Ascending aorta (tissue), 2 donors: ENCODE data around the gene GPR153. TPM values are rescaled to one million over a fixed set of nuclear protein-coding genes. Genes with fewer than 3 reads are reported as not detected.

ENCODE experiments used
- DNase-seq, 2 donors: peaks; one replicate each; pipeline ENCODE4 v3.0.0-alpha.2; 2019; ENCODE audit warnings: low spot score in 2 of 2
- H3K27ac ChIP-seq, 2 donors: fragments of 200-600 bp; sonication (generic); one replicate each; pipeline ENCODE4 v1.5.1; 2016 to 2017; ENCODE audit warnings: mild to moderate bottlenecking in 1 of 2
- H3K27me3 ChIP-seq: fragments of 200-600 bp; sonication (generic); one replicate; pipeline ENCODE4 v1.5.1; 2017
- H3K36me3 ChIP-seq, 2 donors: fragments of 200-600 bp; sonication (generic); one replicate each; pipeline ENCODE4 v1.5.1; 2016
- H3K4me1 ChIP-seq, 2 donors: fragments of 200-600 bp; sonication (generic); one replicate each; pipeline ENCODE4 v1.5.1; 2016 to 2017; ENCODE audit warnings: mild to moderate bottlenecking in 1 of 2
- H3K4me3 ChIP-seq, 2 donors: fragments of 200-600 bp; sonication (generic); one replicate each; pipeline ENCODE4 v1.5.1; 2016 to 2017; ENCODE audit warnings: mild to moderate bottlenecking in 1 of 2
- H3K9me3 ChIP-seq, 2 donors: fragments of 200-600 bp; sonication (generic); one replicate each; pipeline ENCODE4 v1.5.1; 2016
- CTCF ChIP-seq, 3 experiments: fragments of 200-600 bp in 2 of 3; fragments of 450-650 bp in 1 of 3; sonication (generic) in 2 of 3; IDR thresholded peaks; one replicate each; pipeline ENCODE4 v1.5.1; 2016 to 2019; ENCODE audit warnings: antibody characterized with exemption in 3 of 3, mild to moderate bottlenecking in 1 of 3, moderate library complexity in 1 of 3
- intact Hi-C: fragments of 100-400 bp; cut with DNase I; formaldehyde crosslinking; loops from one replicate; pipeline ENCODE4 v1.15.1; 2023
- total RNA-seq: library from RNA; depleted of rRNA; stranded (reverse); fragments of >200 nt; gene quantifications from one replicate; pipeline ENCODE4 v1.1.0, GENCODE V29; 2016

The GPR153 gene
- total RNA-seq, 1 donor from 2014 or later = 24.3 TPM

- Histone ChIP-seq H3K36me3 (no peaks in the 10 kb centered on the region), H3K4me3 (no peak overlapping the region), H3K27ac (no peak overlapping the region), H3K9me3 (no peaks in the 10 kb centered on the region), H3K27me3 (no peaks in the 10 kb centered on the region), H3K4me1 (peaks cover 0 to 11% of the 10 kb centered on the region in 2 donors)
- no peak for TF ChIP-seq CTCF (IDR thresholded peaks at IDR 0.05)
- intact Hi-C loops = no loop called here
- DNase-seq = no peak
Measured at GRCh38 chr1:6274102-6274501, 13.2 kb upstream of the GPR153 start.

- DNase-seq = no peak
- Histone ChIP-seq H3K4me1 (peaks cover 0 to 11% of the 10 kb centered on the region in 2 donors), H3K27ac (no peak overlapping the region), H3K27me3 (no peaks in the 10 kb centered on the region), H3K9me3 (no peaks in the 10 kb centered on the region), H3K36me3 (no peaks in the 10 kb centered on the region), H3K4me3 (no peak overlapping the region)
- no peak for TF ChIP-seq CTCF (IDR thresholded peaks at IDR 0.05)
- intact Hi-C loops = no loop called here
Measured at GRCh38 chr1:6273380-6273891, 12.5 kb upstream of the GPR153 start.

DNA sequence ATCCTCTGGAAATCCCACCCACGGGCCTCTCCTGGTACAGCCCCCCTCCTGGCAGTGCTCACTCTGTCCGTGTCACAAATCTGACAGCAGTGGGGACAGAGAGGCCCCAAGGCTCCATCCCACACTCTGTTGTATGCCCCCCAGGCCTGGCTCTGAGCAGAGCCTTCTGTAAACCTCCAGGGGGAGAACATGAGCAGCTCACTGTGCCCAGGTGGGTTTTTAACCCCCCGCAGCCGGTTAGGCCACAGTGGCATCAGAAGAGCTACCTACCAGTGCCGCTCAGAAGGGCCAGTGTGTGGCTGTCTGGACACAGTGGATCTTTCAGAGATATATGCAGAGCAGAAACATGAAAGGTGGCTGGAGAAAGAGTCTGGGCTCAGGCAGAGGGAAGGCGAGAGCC is 12.0 kb upstream of the GPR153 start:
- intact Hi-C loops = no loop called here
- no peaks in the 10 kb centered on the region for H3K36me3 ChIP-seq
- no peaks in the 10 kb centered on the region for H3K27me3 ChIP-seq
- H3K9me3 ChIP-seq = no peaks in the 10 kb centered on the region
- no peak for DNase-seq
- H3K4me3 ChIP-seq = no peak overlapping the region
- H3K4me1 ChIP-seq = peaks cover 0 to 11% of the 10 kb centered on the region in 2 donors
- no peak overlapping the region for H3K27ac ChIP-seq
- TF ChIP-seq CTCF (IDR thresholded peaks at IDR 0.05) = no peak

DNA sequence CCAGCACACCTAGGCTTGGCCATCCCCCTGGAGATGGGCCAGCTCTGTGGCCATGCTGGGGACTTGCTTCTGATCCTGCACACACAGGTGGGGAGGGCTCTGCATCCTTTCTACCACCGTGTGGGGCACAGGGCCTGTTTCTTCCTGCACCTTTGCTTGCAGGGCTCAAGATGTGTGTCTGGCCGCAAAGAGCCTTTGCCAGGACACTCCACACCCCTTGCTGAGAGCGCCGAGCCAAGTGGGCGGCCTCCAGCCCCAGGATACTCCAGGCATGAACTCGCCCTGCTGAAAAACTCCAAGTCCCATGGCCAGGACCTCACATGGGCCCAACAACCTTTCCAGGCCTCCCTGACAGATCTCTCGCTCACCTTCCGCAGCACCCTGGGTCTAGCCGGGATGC is 11.6 kb upstream of the GPR153 start:
- TF ChIP-seq CTCF (IDR thresholded peaks at IDR 0.05) = no peak
- DNase-seq = no peak
- no peaks in the 10 kb centered on the region for H3K9me3 ChIP-seq
- no peak overlapping the region for H3K27ac ChIP-seq
- intact Hi-C loops = no loop called here
- no peaks in the 10 kb centered on the region for H3K27me3 ChIP-seq
- H3K4me3 ChIP-seq = no peak overlapping the region
- H3K4me1 ChIP-seq = peaks cover 0 to 11% of the 10 kb centered on the region in 2 donors
- H3K36me3 ChIP-seq = no peaks in the 10 kb centered on the region

DNA sequence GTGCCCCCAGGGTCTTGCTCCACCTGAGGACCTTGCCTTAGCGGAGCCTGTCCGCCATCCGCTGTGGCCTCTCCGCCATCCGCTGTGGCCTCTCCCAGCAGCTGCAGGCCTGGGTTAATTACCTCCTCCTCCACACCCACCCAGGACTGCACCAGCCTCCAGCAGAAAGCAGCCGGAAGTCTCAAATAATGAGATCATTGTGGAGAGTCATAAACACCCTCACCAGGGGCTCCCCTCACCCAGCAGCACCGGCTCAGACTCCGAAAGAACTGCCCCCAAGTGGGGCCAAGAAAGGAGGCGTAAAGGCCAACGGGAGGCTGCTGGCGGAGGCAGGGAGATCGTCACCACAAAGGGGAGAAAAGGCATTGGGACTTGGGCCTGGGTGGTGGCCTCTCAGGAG is 10.7 kb upstream of the GPR153 start:
- TF ChIP-seq CTCF (IDR thresholded peaks at IDR 0.05) = no peak
- H3K27me3 ChIP-seq = no peaks in the 10 kb centered on the region
- H3K4me1 ChIP-seq = peaks cover 0 to 8% of the 10 kb centered on the region in 2 donors
- H3K9me3 ChIP-seq = no peaks in the 10 kb centered on the region
- intact Hi-C loops = no loop called here
- H3K4me3 ChIP-seq = no peak overlapping the region
- no peak for DNase-seq
- no peak overlapping the region for H3K27ac ChIP-seq
- H3K36me3 ChIP-seq = no peaks in the 10 kb centered on the region

- H3K4me3 ChIP-seq = no peak overlapping the region
- H3K4me1 ChIP-seq = peaks cover 0 to 4% of the 10 kb centered on the region in 2 donors
- no peaks in the 10 kb centered on the region for H3K36me3 ChIP-seq
Measured at GRCh38 chr1:6271006-6271405, 10.1 kb upstream of the GPR153 start.

More at GRCh38 chr1:6271006-6271405, 10.1 kb upstream of the GPR153 start:
- Histone ChIP-seq H3K27ac (no peak overlapping the region), H3K9me3 (no peaks in the 10 kb centered on the region), H3K27me3 (no peaks in the 10 kb centered on the region)
- no peak for DNase-seq
- no peak for TF ChIP-seq CTCF (IDR thresholded peaks at IDR 0.05)
- intact Hi-C loops = no loop called here
